ENCODE measurements around the gene RNFT1. TPM values are rescaled to one million over a fixed set of nuclear protein-coding genes. Genes with fewer than 3 reads are reported as not detected.
"Not testable (repeated sequence)": the region's sequence is repeated elsewhere in the genome, so short reads cannot be mapped to it uniquely, and the experiment has no call there.

Gene RNFT1
- total and polyA plus RNA-seq, 2 donors (not counting 3 experiments of a cell fraction or from before 2014, with no cell fraction given): 10.7 to 16.2 TPM

GRCh38 chr17:59996608-59997007 is 32.1 kb upstream of the RNFT1 start:
- dilution Hi-C loops (cut with MboI; ENCODE audit: extremely low pct_ligation_motif_present, low sequenced_read_pairs); FAIRE-seq; H3K9me1 ChIP-seq (replicated peaks; ENCODE audit: control insufficient read depth, extremely low read depth, insufficient read depth, low read length); H4K20me1 ChIP-seq (replicated peaks; ENCODE audit: control insufficient read depth, extremely low read depth, insufficient read depth, low read length); H3K27ac ChIP-seq (ENCODE audit: insufficient read depth, low read depth, low read length); H3K9me3 ChIP-seq (replicated peaks; ENCODE audit: control insufficient read depth, insufficient read depth, low read length); CTCF ChIA-PET; H3K79me2 ChIP-seq (ENCODE audit: control insufficient read depth, insufficient read depth, low read length); H3K4me1 ChIP-seq (ENCODE audit: control insufficient read depth, extremely low read depth, insufficient read depth, low read length); BruUV-seq (replicated peaks); H3K36me3 ChIP-seq (ENCODE audit: control insufficient read depth in 2 of 2, extremely low read depth in 1 of 2, insufficient read depth in 2 of 2, low read length in 2 of 2); H2AFZ ChIP-seq (ENCODE audit: low read depth, low read length); H3K9ac ChIP-seq (replicated peaks; ENCODE audit: extremely low read depth, insufficient read depth, low read length); H3K4me2 ChIP-seq (ENCODE audit: insufficient read depth, low read length); intact Hi-C loops (cut with micrococcal nuclease); POLR2A ChIA-PET; H3K4me3 ChIP-seq (replicated peaks in 1 of 3; ENCODE audit: insufficient read depth in 1 of 3, low read depth in 1 of 3, low read length in 3 of 3); H3K27me3 ChIP-seq (ENCODE audit: control insufficient read depth in 2 of 2, insufficient read depth in 2 of 2, low read length in 2 of 2); DNase-seq (ENCODE audit: low read depth, low spot score): not testable (repeated sequence)

DNA sequence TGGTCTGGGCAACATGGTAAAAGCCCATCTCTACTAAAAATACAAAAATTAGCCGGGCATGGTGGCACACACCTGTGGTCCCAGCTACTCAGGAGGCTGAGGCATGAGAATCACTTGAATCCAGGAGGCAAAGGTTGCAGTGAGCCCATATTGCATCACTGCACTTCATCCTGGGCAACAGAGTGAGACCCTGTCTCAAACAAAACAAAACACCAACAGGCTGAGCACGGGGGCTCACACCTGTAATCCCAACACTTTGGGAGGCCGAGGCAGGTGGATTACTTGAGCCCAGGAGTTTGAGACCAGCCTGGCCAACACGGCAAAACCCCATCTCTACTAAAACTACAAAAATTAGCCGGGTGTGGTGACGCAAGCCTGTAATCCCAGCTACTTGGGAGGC is 10.6 kb upstream of the RNFT1 start:
- FAIRE-seq; BruUV-seq (replicated peaks); CTCF ChIA-PET: not testable (repeated sequence)

GRCh38 chr17:59973483-59973882 is 8.9 kb upstream of the RNFT1 start:
- FAIRE-seq; H2AFZ ChIP-seq (ENCODE audit: low read depth, low read length); intact Hi-C loops (cut with micrococcal nuclease); H3K36me3 ChIP-seq (ENCODE audit: control insufficient read depth in 2 of 2, extremely low read depth in 1 of 2, insufficient read depth in 2 of 2, low read length in 2 of 2); H4K20me1 ChIP-seq (replicated peaks; ENCODE audit: control insufficient read depth, extremely low read depth, insufficient read depth, low read length); H3K4me2 ChIP-seq (ENCODE audit: insufficient read depth, low read length); H3K27ac ChIP-seq (ENCODE audit: insufficient read depth, low read depth, low read length); BruUV-seq (replicated peaks); H3K9me3 ChIP-seq (replicated peaks; ENCODE audit: control insufficient read depth, insufficient read depth, low read length); H3K9ac ChIP-seq (replicated peaks; ENCODE audit: extremely low read depth, insufficient read depth, low read length); DNase-seq (ENCODE audit: low read depth, low spot score); H3K4me1 ChIP-seq (ENCODE audit: control insufficient read depth, extremely low read depth, insufficient read depth, low read length); POLR2A ChIA-PET; dilution Hi-C loops (cut with MboI; ENCODE audit: extremely low pct_ligation_motif_present, low sequenced_read_pairs); H3K27me3 ChIP-seq (ENCODE audit: control insufficient read depth in 2 of 2, insufficient read depth in 2 of 2, low read length in 2 of 2); H3K9me1 ChIP-seq (replicated peaks; ENCODE audit: control insufficient read depth, extremely low read depth, insufficient read depth, low read length); H3K4me3 ChIP-seq (replicated peaks in 1 of 3; ENCODE audit: insufficient read depth in 1 of 3, low read depth in 1 of 3, low read length in 3 of 3); H3K79me2 ChIP-seq (ENCODE audit: control insufficient read depth, insufficient read depth, low read length): not testable (repeated sequence)
- CTCF ChIA-PET: interaction anchor here (0.6 to 1.5 kb wide), 2 partner anchors 60 to 371 kb away, joined by 3 to 4 read pairs; no protein-coding TSS in a partner anchor

More for the DNA sequence above, 10.6 kb upstream of the RNFT1 start:
- H3K36me3 ChIP-seq (ENCODE audit: control insufficient read depth in 2 of 2, extremely low read depth in 1 of 2, insufficient read depth in 2 of 2, low read length in 2 of 2); H3K79me2 ChIP-seq (ENCODE audit: control insufficient read depth, insufficient read depth, low read length); H3K4me2 ChIP-seq (ENCODE audit: insufficient read depth, low read length); H3K4me1 ChIP-seq (ENCODE audit: control insufficient read depth, extremely low read depth, insufficient read depth, low read length); H3K9me1 ChIP-seq (replicated peaks; ENCODE audit: control insufficient read depth, extremely low read depth, insufficient read depth, low read length); dilution Hi-C loops (cut with MboI; ENCODE audit: extremely low pct_ligation_motif_present, low sequenced_read_pairs); DNase-seq (ENCODE audit: low read depth, low spot score); H3K9ac ChIP-seq (replicated peaks; ENCODE audit: extremely low read depth, insufficient read depth, low read length); H3K4me3 ChIP-seq (replicated peaks in 1 of 3; ENCODE audit: insufficient read depth in 1 of 3, low read depth in 1 of 3, low read length in 3 of 3); H2AFZ ChIP-seq (ENCODE audit: low read depth, low read length); H3K27ac ChIP-seq (ENCODE audit: insufficient read depth, low read depth, low read length); intact Hi-C loops (cut with micrococcal nuclease); H3K27me3 ChIP-seq (ENCODE audit: control insufficient read depth in 2 of 2, insufficient read depth in 2 of 2, low read length in 2 of 2); H4K20me1 ChIP-seq (replicated peaks; ENCODE audit: control insufficient read depth, extremely low read depth, insufficient read depth, low read length); H3K9me3 ChIP-seq (replicated peaks; ENCODE audit: control insufficient read depth, insufficient read depth, low read length); POLR2A ChIA-PET: not testable (repeated sequence)
